ENCODE measurements around the gene ECSCR. TPM values are rescaled to one million over a fixed set of nuclear protein-coding genes. Genes with fewer than 3 reads are reported as not detected.

The ECSCR gene
- polyA plus RNA-seq, 6 donors from 2014 or later: not detected

DNA sequence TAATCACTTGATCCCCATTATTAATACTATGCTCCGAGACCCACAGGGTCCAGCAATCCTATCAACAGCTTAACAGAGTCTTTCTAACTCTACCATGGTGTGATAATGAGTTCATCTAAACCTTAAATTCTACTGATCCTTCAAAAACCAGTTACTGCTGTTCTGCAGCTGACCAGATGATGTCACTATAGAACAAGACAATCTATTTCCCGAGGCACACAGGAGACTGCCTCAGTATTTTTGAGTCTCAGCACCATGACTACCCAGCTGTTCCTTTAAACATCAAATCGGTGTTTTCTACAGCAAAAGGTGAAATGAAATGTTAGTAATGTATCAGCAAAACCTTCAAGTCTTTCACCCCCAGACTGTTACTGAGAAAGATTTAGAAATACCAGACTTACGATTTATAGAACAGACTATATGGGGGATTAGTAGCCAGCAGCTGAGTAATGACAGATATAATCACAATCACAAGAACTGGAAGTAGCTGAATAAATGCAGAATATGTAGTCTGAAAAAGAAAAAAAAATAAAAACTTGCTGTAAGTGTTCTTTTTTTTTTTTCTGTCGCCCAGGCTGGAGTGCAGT lies 40.1 kb downstream of the ECSCR start:
- H3K36me3 Mint-ChIP-seq: peaks cover 5 to 23% of the 10 kb centered on the region in 2 donors
- peaks cover 3 to 5% (median 5%) of the 10 kb centered on the region in 3 donors for H3K4me1 Mint-ChIP-seq
- ATAC-seq (ENCODE audit: low read depth in 2 of 2): peak; percentile 86 to 97
- no peaks in the 10 kb centered on the region for H3K9me3 Mint-ChIP-seq
- H3K4me3 Mint-ChIP-seq: no peak overlapping the region
- peak overlapping the region in 3 of 6 donors; percentile 26 to 54 (median 31) for H3K27ac Mint-ChIP-seq
- no peaks in the 10 kb centered on the region for H3K27me3 Mint-ChIP-seq
- DNase-seq: peak; percentile 61

DNA sequence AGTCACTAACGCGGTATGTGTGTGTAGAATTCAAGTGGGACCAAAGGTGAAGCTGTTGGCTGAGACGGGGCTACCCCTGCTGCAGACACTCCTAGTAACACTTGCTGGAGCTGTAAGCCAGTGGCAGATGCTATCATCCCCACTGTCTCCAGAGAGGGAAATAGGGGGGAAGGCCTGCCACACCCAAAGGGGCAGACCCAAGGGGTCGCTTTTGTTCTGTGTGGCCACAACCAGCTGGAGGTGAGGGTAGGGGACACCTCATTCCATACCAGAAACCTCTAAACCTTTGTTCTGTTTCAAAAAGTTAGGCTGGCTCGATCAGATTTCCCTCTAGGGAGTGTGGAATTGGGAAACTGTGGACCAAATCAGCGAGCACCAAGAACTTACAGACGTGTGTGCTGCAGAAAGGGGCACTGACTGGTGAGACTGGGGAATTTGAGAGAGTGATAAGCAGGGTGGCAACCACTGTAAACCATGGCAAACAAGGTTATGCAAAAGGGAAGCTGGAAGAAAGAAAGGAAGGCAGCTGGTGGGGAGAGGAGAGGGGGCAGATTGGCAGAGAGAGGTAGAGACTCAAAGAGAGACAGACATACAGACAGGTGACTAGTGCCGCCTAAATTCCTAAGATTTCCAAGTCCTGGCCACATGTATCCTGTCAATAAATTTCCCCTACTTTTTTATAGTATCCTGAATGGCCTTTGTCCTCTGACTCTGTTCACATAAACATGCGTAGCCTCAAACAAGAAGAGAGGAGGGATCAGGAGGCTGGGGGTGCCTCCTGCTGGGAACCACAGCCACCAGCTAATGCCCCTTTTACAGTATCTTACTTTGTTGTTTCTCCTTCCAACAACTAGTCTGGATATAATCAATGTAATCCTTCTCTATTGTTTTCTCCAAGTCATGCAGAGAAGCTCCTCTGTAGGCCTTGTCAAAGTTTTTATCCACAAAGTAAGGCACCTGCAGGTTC lies 43.0 kb downstream of the ECSCR start:
- Mint-ChIP-seq H3K36me3 (peaks cover 5 to 17% of the 10 kb centered on the region in 2 donors), H3K27ac (peak overlapping the region in 1 of 6 donors; percentile 38), H3K9me3 (no peaks in the 10 kb centered on the region), H3K4me3 (peak overlapping the region in 1 of 8 donors; percentile 23), H3K27me3 (no peaks in the 10 kb centered on the region), H3K4me1 (peaks cover 3 to 5% (median 5%) of the 10 kb centered on the region in 3 donors)
- no peak for ATAC-seq (ENCODE audit: low read depth in 2 of 2)
- DNase-seq: no peak

DNA sequence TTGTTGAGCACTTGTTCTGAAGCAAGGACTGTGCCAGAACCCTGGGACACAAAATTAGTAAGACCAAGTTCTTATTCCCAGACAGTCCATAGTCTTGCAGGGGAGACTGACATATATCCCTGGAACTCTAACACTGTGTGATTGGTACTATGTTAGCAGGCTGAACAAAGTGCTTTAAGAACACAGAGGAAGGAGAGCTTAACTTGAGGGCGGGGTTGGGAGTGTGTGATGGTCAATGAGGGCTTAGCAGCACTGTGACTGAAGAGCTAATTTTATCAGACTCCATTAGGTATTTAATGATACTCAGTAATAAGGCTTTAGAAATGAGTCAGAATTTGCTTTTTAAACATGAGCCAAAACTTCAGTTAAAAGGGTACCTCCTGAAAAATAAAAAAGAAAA lies 43.8 kb downstream of the ECSCR start:
- DNase-seq (no peak), ATAC-seq (ENCODE audit: low read depth in 2 of 2) (no peak)
- Mint-ChIP-seq H3K36me3 (peaks cover 5 to 17% of the 10 kb centered on the region in 2 donors), H3K27ac (peak overlapping the region in 1 of 6 donors; percentile 38), H3K4me1 (peaks cover 3 to 5% (median 5%) of the 10 kb centered on the region in 3 donors), H3K27me3 (no peaks in the 10 kb centered on the region), H3K4me3 (no peak overlapping the region), H3K9me3 (no peaks in the 10 kb centered on the region)

DNA sequence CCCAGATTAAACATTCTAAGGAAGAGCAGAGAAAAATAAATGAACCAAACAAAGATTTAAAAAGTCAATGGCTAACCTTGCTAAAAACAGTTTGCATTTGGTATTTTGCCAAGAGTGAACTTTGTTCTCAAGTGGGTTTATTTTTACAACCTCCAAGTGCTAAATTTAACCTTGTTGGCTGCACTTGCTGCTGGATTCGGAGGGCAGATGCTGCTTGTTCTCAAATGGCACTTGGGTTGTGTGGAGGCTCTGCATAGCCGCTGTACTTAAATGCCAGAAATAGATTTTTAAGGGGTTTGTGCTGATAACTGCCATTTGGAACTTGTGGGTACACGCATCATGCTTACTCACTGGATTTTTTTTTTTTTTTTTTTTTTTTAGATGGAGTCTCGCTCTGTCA lies 45.3 kb downstream of the ECSCR start:
- Mint-ChIP-seq H3K4me1 (peaks cover 0 to 2% (median under 1%) of the 10 kb centered on the region in 3 donors), H3K27me3 (no peaks in the 10 kb centered on the region), H3K27ac (no peak overlapping the region), H3K4me3 (no peak overlapping the region), H3K9me3 (no peaks in the 10 kb centered on the region), H3K36me3 (peaks cover 5 to 29% of the 10 kb centered on the region in 2 donors)
- ATAC-seq (ENCODE audit: low read depth in 2 of 2) (no peak), DNase-seq (no peak)

DNA sequence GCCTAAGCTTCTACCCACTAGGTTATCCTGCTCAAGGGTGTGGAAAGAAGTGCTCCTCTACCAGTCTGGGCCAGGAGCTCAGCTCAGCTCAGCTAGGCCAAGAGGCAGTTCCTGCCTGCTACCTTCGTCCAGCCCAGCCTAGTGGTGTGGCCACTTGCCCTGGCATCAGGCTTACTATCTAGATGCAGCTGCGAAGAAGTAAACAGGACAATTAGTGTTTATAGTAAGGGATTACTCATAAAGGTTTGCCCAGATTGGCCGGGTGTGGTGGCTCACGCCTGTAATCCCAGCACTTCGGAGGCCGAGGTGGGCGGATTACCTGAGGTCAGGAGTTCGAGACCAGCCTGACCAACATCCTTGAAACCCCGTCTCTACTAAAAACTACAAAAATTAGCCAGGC lies 45.9 kb downstream of the ECSCR start:
- Mint-ChIP-seq H3K36me3 (peaks cover 5 to 29% of the 10 kb centered on the region in 2 donors), H3K4me1 (no peaks in the 10 kb centered on the region), H3K27ac (peak overlapping the region in 1 of 6 donors; percentile 7), H3K9me3 (no peaks in the 10 kb centered on the region), H3K4me3 (no peak overlapping the region), H3K27me3 (no peaks in the 10 kb centered on the region)
- ATAC-seq (ENCODE audit: low read depth in 2 of 2) (no peak), DNase-seq (no peak)

DNA sequence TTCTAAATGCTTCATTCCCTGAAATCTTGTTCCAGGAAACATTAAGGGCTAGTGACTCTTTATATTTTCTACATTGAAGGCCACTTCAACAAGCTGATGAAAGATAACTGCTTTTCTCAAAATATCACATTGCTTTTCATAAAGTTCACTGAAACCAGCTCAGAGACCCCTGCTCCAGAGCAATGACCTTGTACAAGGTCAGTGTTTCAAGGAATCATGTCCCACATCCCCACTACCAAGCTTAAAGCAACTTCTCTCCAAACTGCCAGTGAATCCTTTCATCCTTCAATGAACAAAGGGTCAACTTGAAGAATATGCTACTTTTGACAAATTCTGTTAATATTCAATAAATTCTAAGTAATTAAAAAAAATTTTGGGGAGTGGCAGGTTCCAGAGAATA lies 46.7 kb downstream of the ECSCR start:
- Mint-ChIP-seq H3K9me3 (no peaks in the 10 kb centered on the region), H3K4me1 (no peaks in the 10 kb centered on the region), H3K27me3 (no peaks in the 10 kb centered on the region), H3K4me3 (no peak overlapping the region), H3K36me3 (peaks cover 5 to 29% of the 10 kb centered on the region in 2 donors), H3K27ac (no peak overlapping the region)
- no peak for ATAC-seq (ENCODE audit: low read depth in 2 of 2)
- no peak for DNase-seq

DNA sequence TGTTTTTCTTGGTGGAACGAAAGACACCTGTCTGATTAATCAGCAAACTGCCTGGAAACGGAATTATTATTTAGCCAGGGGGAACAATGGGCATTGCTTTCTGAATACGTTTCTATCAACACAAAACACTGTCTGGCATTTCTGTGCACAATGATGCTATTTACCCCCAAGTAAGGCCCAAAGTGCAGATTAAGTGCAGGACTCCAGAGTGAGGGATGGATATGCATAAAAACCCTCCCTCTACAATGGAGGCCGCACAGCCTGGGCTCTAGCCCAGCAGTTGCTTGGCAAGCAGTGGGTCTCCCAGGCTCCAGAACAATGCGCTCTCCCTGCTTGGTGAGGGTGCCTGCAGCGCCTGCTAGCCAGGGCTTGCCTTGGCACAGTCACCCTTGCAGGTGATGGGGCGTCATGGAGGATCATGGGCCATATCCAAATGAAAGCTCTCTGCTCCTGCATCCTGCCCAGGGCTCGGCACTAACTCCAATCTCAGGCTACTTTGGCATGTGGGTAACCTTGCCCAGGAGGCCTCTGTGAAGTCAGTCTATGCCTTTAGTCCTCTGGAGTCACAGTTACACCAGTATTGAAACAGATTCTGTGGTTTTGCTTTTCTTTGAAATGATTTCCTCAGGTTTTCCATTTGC lies 47.2 kb downstream of the ECSCR start:
- DNase-seq (no peak), ATAC-seq (ENCODE audit: low read depth in 2 of 2) (no peak)
- Mint-ChIP-seq H3K4me3 (no peak overlapping the region), H3K9me3 (no peaks in the 10 kb centered on the region), H3K27me3 (no peaks in the 10 kb centered on the region), H3K36me3 (peaks cover 5 to 29% of the 10 kb centered on the region in 2 donors), H3K4me1 (no peaks in the 10 kb centered on the region), H3K27ac (no peak overlapping the region)

DNA sequence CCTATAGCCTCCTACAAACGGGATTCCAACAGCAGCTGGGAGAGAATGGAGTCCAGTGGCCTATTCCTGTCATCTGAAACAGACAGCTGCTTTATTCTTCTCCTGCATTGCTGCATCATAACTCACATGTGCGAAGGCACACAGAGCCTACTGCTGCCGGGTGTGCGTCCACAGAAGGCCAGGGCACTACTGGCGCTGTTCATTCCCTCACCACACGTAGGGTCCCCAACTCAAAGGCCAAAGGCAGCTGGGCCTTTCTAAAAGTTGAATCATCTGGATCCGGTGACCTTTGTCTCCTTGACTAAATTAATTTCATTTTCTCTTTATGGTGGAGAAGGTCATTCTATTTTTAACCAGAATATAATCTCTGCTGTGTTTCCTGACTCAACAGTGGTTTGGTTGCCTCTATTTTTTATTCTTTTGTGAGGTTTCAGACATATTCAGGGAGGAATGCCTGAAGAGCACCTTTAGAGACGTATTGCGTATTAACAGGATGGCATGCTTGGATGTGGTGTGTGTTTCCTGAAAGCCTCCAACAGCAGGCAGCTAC lies 47.9 kb downstream of the ECSCR start:
- Mint-ChIP-seq H3K4me3 (no peak overlapping the region), H3K9me3 (no peaks in the 10 kb centered on the region), H3K27me3 (no peaks in the 10 kb centered on the region), H3K27ac (no peak overlapping the region), H3K4me1 (no peaks in the 10 kb centered on the region), H3K36me3 (peaks cover 5 to 24% of the 10 kb centered on the region in 2 donors)
- DNase-seq: no peak
- no peak for ATAC-seq (ENCODE audit: low read depth in 2 of 2)

DNA sequence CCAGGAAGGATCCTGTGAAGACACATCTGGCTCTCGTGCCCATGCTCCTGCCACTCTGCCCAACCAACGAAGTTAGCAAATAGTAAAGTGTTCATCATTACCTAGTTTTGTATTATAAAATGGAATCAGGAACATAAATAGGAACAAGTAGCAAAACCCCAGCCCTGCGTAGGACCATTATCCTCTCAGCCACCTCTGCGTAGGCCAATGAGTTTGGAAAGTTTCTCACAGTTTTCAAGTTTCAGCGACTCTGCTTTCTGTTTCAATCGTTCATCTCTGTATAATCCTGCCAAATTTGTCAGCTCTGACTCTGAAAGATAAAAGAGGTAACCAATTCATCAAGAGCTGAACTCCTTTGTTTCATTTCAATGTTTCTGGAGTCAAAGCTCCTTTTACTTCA lies 48.6 kb downstream of the ECSCR start:
- no peak overlapping the region for H3K27ac Mint-ChIP-seq
- peaks cover 5 to 20% of the 10 kb centered on the region in 2 donors for H3K36me3 Mint-ChIP-seq
- no peak for DNase-seq
- ATAC-seq (ENCODE audit: low read depth in 2 of 2): no peak
- H3K27me3 Mint-ChIP-seq: no peaks in the 10 kb centered on the region
- H3K4me3 Mint-ChIP-seq: no peak overlapping the region
- no peaks in the 10 kb centered on the region for H3K4me1 Mint-ChIP-seq
- no peaks in the 10 kb centered on the region for H3K9me3 Mint-ChIP-seq

DNA sequence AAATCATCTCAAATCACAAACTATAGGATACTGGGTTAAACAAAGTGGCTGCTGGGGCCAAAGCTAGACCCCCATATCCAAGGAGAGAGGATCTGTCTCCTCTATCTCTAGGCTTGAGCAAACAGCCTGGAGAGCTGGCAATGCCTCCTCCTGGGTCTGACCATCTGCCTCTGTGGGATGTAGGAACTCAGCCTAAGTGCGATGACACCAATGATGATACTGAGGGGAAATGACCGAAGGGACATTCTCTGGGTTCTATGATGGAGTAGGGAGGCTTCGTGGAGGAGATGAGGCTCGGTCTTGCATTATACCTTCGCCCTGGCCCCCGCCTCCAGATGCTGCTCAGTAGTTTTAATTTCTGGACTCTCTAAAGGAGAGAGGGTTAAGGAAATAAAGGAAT lies 49.4 kb downstream of the ECSCR start:
- H3K27ac Mint-ChIP-seq: no peak overlapping the region

DNA sequence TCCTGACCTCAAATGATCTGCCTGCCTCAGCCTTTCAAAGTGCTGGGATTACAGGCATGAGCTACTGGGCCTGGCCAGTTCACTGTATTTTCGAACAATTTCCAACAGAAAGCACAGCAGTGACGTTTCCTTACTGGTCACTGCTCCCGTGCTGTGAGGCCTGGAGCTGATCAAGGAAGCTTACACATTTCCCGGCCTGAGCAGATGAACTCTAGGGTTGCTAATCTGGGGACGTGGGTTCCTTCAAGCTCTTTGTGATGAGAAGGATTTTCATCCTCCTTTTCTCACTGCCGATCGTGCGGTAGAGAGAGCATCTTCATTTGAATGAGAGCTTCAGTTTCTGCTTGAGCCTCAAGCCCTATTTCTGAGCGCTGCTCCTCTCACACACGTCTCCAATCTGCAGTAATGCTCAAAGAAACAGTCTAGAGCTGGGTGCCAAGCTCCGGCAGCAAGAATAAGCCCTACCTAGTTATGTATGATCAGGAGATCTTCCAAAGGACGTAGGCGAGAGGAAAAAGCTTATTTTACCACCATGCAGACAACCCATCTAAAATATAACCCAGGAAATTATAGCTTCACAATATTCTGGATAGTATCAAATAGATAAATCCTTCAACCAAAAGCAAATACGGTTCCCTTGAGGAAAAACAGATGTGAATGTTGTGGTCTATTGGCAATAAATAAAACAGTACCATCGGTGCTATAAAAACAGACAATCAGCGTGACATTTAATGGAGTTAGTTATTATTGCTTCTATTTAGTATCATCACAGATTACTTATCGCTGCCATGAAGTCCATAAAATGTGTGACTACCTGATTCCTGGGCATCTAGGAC lies 51.3 kb downstream of the ECSCR start:
- peak overlapping the region in 1 of 6 donors; percentile 77 for H3K27ac Mint-ChIP-seq
- peaks cover 10 to 19% (median 19%) of the 10 kb centered on the region in 3 donors for H3K4me1 Mint-ChIP-seq
- no peak overlapping the region for H3K4me3 Mint-ChIP-seq
- peaks cover 0 to 2% (median 0%) of the 10 kb centered on the region in 7 donors for H3K9me3 Mint-ChIP-seq
- H3K27me3 Mint-ChIP-seq: no peaks in the 10 kb centered on the region
- ATAC-seq (ENCODE audit: low read depth in 2 of 2): no peak
- peaks cover 0 to 13% of the 10 kb centered on the region in 2 donors for H3K36me3 Mint-ChIP-seq
- no peak for DNase-seq

More for the DNA sequence above, 49.4 kb downstream of the ECSCR start:
- Mint-ChIP-seq H3K4me1 (peaks cover under 1 to 1% (median 1%) of the 10 kb centered on the region in 3 donors), H3K36me3 (peaks cover 0 to 13% of the 10 kb centered on the region in 2 donors), H3K27me3 (no peaks in the 10 kb centered on the region), H3K4me3 (no peak overlapping the region), H3K9me3 (no peaks in the 10 kb centered on the region)
- no peak for DNase-seq
- ATAC-seq (ENCODE audit: low read depth in 2 of 2): no peak

DNA sequence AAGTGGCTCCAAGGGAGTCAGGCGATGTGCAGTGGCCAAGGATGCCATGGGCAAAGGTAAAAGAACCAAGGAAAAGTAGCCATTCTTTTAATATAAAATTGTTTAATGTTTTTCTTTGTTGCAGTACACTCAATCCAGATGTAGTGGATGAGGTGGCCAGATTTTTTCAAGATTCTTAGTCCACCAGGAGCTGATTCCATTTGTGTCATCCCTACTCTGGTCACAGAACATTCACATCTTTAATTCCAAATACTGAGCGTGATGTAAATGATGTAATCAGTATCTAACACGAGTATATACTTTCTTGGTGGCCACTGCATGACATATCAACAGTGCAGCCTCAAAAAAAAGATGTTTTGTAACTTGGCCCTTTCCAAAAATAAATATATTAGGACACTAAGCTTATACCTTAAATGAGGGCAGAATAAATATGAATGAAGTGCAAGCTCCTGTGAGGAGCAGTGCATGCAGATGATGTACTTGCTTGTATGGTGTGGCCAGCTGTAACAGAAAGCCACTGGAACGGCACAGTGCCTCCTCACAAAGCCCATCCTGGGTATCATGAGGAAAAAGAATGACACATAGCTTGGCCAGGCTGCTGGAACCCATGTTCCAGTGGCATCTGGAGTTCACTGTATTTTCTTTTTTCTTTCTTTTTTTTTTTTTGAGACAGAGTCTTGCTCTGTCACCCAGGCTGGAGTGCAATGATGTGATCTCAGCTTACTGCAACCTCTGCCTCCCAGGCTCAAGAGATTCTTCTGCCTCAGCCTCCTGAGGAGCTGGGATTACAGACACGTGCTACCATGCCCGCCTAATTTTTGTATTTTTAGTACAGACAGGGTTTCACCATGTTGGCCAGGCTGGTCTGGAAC lies 52.2 kb downstream of the ECSCR start:
- Mint-ChIP-seq H3K4me3 (no peak overlapping the region), H3K9me3 (peaks cover 0 to 2% (median 0%) of the 10 kb centered on the region in 7 donors), H3K4me1 (peaks cover 10 to 23% (median 19%) of the 10 kb centered on the region in 3 donors), H3K36me3 (peaks cover 0 to 13% of the 10 kb centered on the region in 2 donors), H3K27ac (peak overlapping the region in 1 of 6 donors; percentile 7), H3K27me3 (no peaks in the 10 kb centered on the region)
- ATAC-seq (ENCODE audit: low read depth in 2 of 2): no peak
- DNase-seq: no peak
